ENCODE data around the gene EDN3.

GRCh38 chr20:59371431-59371830 lies 71.0 kb downstream of the EDN3 start:
- TF ChIP-seq CTCF (IDR thresholded peaks at IDR 0.05) (no peak), POLR2A (IDR thresholded peaks at IDR 0.05) (no peak)
